ENCODE measurements around the gene CDH8. TPM values are rescaled to one million over a fixed set of nuclear protein-coding genes. Genes with fewer than 3 reads are reported as not detected.

Gene CDH8
- polyA plus RNA-seq, 1 of the 3 experiments (the other 2 are of a cell fraction): 0.05 TPM

- no peak for DNase-seq
- no peak overlapping the region for H3K27ac ChIP-seq (ENCODE audit: low read depth in 2 of 2, low read length in 1 of 2)
- H3K9ac ChIP-seq: no peak overlapping the region
- H2AFZ ChIP-seq (ENCODE audit: low read depth): no peak overlapping the region
- H3K27me3 ChIP-seq (ENCODE audit: insufficient read depth): no peaks in the 10 kb centered on the region
- H3F3A ChIP-seq (replicated peaks; ENCODE audit: insufficient read depth): no peaks in the 10 kb centered on the region
- H3K4me2 ChIP-seq: no peak overlapping the region
- POLR2A ChIA-PET: no interaction called here
- H4K20me1 ChIP-seq (ENCODE audit: insufficient read depth): no peaks in the 10 kb centered on the region
- H3K4me3 ChIP-seq (ENCODE audit: low read depth in 2 of 2, low read length in 1 of 2): no peak overlapping the region
- no peaks in the 10 kb centered on the region for H3K9me2 ChIP-seq
- CTCF ChIA-PET: interaction anchor here (1.4 kb wide), 1 partner anchor 26 kb away, joined by 3 read pairs; no protein-coding TSS in a partner anchor
- no peaks in the 10 kb centered on the region for H3K4me1 ChIP-seq (ENCODE audit: control insufficient read depth in 1 of 2, insufficient read depth in 2 of 2, low read depth in 1 of 2, low read length in 1 of 2)
- H3K36me3 ChIP-seq (replicated peaks in 1 of 2; ENCODE audit: control insufficient read depth in 1 of 2, insufficient read depth in 2 of 2, low read length in 1 of 2): no peaks in the 10 kb centered on the region
- no peaks in the 10 kb centered on the region for H3K79me2 ChIP-seq (ENCODE audit: insufficient read depth)
- WGBS (ENCODE audit: low lambda C conversion rate): 52% methylated on average over 5 of the region's 5 CpGs
- no peaks in the 10 kb centered on the region for H3K9me3 ChIP-seq
- TF ChIP-seq MAX (IDR thresholded peaks at IDR 0.05; ENCODE audit: low read depth) (no peak), CHD2 (IDR thresholded peaks at IDR 0.05; ENCODE audit: low read length, partially characterized antibody) (no peak), SMC3 (IDR thresholded peaks at IDR 0.05; ENCODE audit: low read depth, low read length) (no peak), GABPA (IDR thresholded peaks at IDR 0.05; ENCODE audit: low read depth) (no peak), GATA2 (CRISPR knock-in tag; IDR thresholded peaks at IDR 0.05) (no peak), NRF1 (IDR thresholded peaks at IDR 0.05; ENCODE audit: low read depth, low read length) (no peak)
- TF ChIP-seq, protein P1, sequence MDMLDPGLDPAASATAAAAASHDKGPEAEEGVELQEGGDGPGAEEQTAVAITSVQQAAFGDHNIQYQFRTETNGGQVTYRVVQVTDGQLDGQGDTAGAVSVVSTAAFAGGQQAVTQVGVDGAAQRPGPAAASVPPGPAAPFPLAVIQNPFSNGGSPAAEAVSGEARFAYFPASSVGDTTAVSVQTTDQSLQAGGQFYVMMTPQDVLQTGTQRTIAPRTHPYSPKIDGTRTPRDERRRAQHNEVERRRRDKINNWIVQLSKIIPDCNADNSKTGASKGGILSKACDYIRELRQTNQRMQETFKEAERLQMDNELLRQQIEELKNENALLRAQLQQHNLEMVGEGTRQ (IDR thresholded peaks at IDR 0.05; ENCODE audit: borderline replicate concordance, low read depth, low read length): no peak
Observed at GRCh38 chr16:62066747-62067146, 30.5 kb upstream of the CDH8 start.

DNA sequence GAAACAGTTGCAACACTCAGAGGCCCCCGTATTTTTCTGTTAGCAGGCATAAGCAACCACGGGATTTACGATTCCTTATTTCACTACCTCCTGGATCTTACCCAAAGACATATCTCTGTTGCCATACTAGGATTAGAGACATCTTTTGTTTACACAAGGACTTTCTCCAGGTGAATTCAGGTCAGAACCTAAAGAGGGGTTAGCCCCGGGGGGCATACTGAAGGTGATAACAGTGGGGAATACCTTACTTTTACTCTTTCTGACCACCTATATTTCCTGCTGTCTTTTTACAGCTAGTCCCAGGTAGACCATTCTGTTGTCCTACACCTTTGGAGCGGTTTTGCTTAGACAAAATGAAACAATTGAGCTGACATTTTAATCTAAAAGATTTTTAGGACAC, 27.9 kb upstream of the CDH8 start:
- no peak overlapping the region for H2AFZ ChIP-seq (ENCODE audit: low read depth)

More for the DNA sequence above, 27.9 kb upstream of the CDH8 start:
- no peak for DNase-seq
- 34% methylated on average over 5 of the region's 5 CpGs for WGBS (ENCODE audit: low lambda C conversion rate)
- Histone ChIP-seq H3K4me3 (ENCODE audit: low read depth in 2 of 2, low read length in 1 of 2) (no peak overlapping the region), H3K27me3 (ENCODE audit: insufficient read depth) (no peaks in the 10 kb centered on the region), H3K36me3 (replicated peaks in 1 of 2; ENCODE audit: control insufficient read depth in 1 of 2, insufficient read depth in 2 of 2, low read length in 1 of 2) (no peaks in the 10 kb centered on the region), H3K9ac (no peak overlapping the region), H3K27ac (ENCODE audit: low read depth in 2 of 2, low read length in 1 of 2) (no peak overlapping the region), H3K9me2 (no peaks in the 10 kb centered on the region), H3K9me3 (no peaks in the 10 kb centered on the region), H3K4me2 (no peak overlapping the region), H4K20me1 (ENCODE audit: insufficient read depth) (no peaks in the 10 kb centered on the region), H3F3A (replicated peaks; ENCODE audit: insufficient read depth) (no peaks in the 10 kb centered on the region), H3K79me2 (ENCODE audit: insufficient read depth) (no peaks in the 10 kb centered on the region), H3K4me1 (ENCODE audit: control insufficient read depth in 1 of 2, insufficient read depth in 2 of 2, low read depth in 1 of 2, low read length in 1 of 2) (no peaks in the 10 kb centered on the region; a peak in 1 of 4 replicates)
- no peak for TF ChIP-seq JUND (IDR thresholded peaks at IDR 0.05)
- TF ChIP-seq, protein P2, sequence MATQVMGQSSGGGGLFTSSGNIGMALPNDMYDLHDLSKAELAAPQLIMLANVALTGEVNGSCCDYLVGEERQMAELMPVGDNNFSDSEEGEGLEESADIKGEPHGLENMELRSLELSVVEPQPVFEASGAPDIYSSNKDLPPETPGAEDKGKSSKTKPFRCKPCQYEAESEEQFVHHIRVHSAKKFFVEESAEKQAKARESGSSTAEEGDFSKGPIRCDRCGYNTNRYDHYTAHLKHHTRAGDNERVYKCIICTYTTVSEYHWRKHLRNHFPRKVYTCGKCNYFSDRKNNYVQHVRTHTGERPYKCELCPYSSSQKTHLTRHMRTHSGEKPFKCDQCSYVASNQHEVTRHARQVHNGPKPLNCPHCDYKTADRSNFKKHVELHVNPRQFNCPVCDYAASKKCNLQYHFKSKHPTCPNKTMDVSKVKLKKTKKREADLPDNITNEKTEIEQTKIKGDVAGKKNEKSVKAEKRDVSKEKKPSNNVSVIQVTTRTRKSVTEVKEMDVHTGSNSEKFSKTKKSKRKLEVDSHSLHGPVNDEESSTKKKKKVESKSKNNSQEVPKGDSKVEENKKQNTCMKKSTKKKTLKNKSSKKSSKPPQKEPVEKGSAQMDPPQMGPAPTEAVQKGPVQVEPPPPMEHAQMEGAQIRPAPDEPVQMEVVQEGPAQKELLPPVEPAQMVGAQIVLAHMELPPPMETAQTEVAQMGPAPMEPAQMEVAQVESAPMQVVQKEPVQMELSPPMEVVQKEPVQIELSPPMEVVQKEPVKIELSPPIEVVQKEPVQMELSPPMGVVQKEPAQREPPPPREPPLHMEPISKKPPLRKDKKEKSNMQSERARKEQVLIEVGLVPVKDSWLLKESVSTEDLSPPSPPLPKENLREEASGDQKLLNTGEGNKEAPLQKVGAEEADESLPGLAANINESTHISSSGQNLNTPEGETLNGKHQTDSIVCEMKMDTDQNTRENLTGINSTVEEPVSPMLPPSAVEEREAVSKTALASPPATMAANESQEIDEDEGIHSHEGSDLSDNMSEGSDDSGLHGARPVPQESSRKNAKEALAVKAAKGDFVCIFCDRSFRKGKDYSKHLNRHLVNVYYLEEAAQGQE (IDR thresholded peaks at IDR 0.05; ENCODE audit: low read depth, low read length): no peak
- no peak for TF ChIP-seq NRF1 (IDR thresholded peaks at IDR 0.05; ENCODE audit: low read depth, low read length)
- TF ChIP-seq EP300 (IDR thresholded peaks at IDR 0.05; ENCODE audit: borderline replicate concordance in 1 of 2, low read depth in 1 of 2, low read length in 1 of 2): no peak
- no peak for TF ChIP-seq SIN3A (IDR thresholded peaks at IDR 0.05; ENCODE audit: borderline replicate concordance, low read depth, low read length)
- ChIA-PET POLR2A (no interaction called here), CTCF (no interaction called here)

All from SK-N-SH (cell line).